Lung (tissue), 12 donors: Measurements from ENCODE around the gene FNDC11. TPM values are rescaled to one million over a fixed set of nuclear protein-coding genes. Genes with fewer than 3 reads are reported as not detected.

Experiments used
- ATAC-seq: fragments of 200-7000 bp; cut with Tn5 transposase; one replicate; pipeline ENCODE4 v1.9.1; 2020; ENCODE audit warnings: moderate number of reproducible peaks; ENCODE audit not compliant: insufficient read depth, low FRiP score
- DNase-seq, 3 donors: peaks; one replicate each; pipeline ENCODE4 v3.0.0-alpha.2; 2013 to 2017
- H3K27ac ChIP-seq, 2 donors: one replicate each; pipeline ENCODE4 v1.5.1; 2013; ENCODE audit warnings: mild to moderate bottlenecking in 2 of 2, moderate library complexity in 2 of 2, control low read depth in 1 of 2, inconsistent platforms in 1 of 2, low read depth in 1 of 2, low read length in 1 of 2
- H3K27me3 ChIP-seq, 3 donors: one replicate each; pipeline ENCODE4 v1.5.1; 2013; ENCODE audit warnings: low read length in 2 of 3; ENCODE audit not compliant: control insufficient read depth in 3 of 3, insufficient read depth in 3 of 3
- H3K36me3 ChIP-seq, 4 donors: one replicate each; pipeline ENCODE4 v1.5.1; 2013; ENCODE audit warnings: low read length in 4 of 4, mild to moderate bottlenecking in 1 of 4, moderate library complexity in 1 of 4; ENCODE audit not compliant: control insufficient read depth in 4 of 4, insufficient read depth in 4 of 4
- H3K4me1 ChIP-seq, 5 donors: one replicate each; pipeline ENCODE4 v1.5.1; 2013; ENCODE audit warnings: low read length in 5 of 5, mild to moderate bottlenecking in 2 of 5, moderate library complexity in 1 of 5; ENCODE audit not compliant: control insufficient read depth in 5 of 5, insufficient read depth in 5 of 5
- H3K4me3 ChIP-seq: one replicate; pipeline ENCODE4 v1.5.1; 2013; ENCODE audit warnings: mild to moderate bottlenecking, control low read depth, moderate library complexity
- H3K9ac ChIP-seq, 2 donors: one replicate each; pipeline ENCODE4 v1.5.1; 2013; ENCODE audit warnings: low read length in 2 of 2, control low read depth in 1 of 2; ENCODE audit not compliant: insufficient read depth in 1 of 2
- H3K9me3 ChIP-seq, 4 donors: one replicate each; pipeline ENCODE4 v1.5.1; 2013; ENCODE audit warnings: low read length in 3 of 4, mild to moderate bottlenecking in 1 of 4, moderate library complexity in 1 of 4; ENCODE audit not compliant: control insufficient read depth in 4 of 4, insufficient read depth in 3 of 4
- CTCF ChIP-seq: IDR thresholded peaks from 2 replicates; pipeline ENCODE4 v1.5.1; 2012; ENCODE audit warnings: mild to moderate bottlenecking; ENCODE audit errors: control extremely low read depth, extremely low read depth
- WGBS, 2 donors: extraction: QIAGEN DNeasy Blood & Tissue Kit; methylation state at CpG; one replicate each; pipeline ENCODE4 v1.1.7; 2013; 5-methylcytosine and 5-hydroxymethylcytosine counted together
- polyA plus RNA-seq, 2 donors: library from polyadenylated mRNA; stranded (reverse); fragments of 200-250 nt; gene quantifications; one replicate each; pipeline ENCODE4 v1.2.1, GENCODE V29; 2013
- total RNA-seq, 2 donors: library from RNA; depleted of rRNA in 1 of 2; stranded (reverse); fragments of >200 nt in 1 of 2; gene quantifications; one replicate each; pipeline ENCODE4 v1.2.1, GENCODE V29; 2014 to 2021
- donor health status: control.
- donor health status: control.
- donor health status: Bipolar disorder and iron deficiency.
- donor health status: healthy.
- donor health status: DM: yes; HTN: yes; CAD: no.

The FNDC11 gene
- total and polyA plus RNA-seq, 4 donors: 1.0 to 3.2 (median 2.3) TPM

DNA sequence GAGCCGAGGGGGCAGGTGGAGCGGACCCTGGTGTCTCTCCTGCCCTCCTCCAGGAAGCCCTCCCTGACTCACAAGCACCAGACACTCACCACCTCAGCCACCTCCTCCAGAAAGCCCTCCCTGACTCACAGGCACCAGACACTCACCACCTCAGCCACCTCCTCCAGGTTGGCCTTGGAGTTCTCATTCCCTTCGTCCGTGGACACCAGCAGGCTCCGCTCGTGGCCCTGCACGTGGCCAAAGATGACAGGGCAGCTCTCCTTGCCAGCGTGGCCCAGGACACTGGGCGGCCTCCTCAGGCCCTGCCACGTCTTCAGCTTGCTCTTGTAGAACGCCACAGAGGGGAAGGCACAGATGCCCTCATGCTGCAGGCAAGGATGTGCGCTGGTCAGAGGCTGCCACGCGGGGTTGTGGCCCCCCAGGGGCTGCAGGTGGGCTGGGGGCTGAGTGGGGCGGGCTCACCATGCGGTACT, 6.4 kb downstream of the FNDC11 start:
- no peak for TF ChIP-seq CTCF
- Histone ChIP-seq H3K9me3 (peaks cover 0 to 4% (median 0%) of the 10 kb centered on the region in 4 donors), H3K36me3 (peaks cover 3 to 64% (median 6%) of the 10 kb centered on the region in 4 donors), H3K4me1 (no peaks in the 10 kb centered on the region), H3K27ac (no peak overlapping the region), H3K9ac (no peak overlapping the region), H3K4me3 (no peak overlapping the region), H3K27me3 (no peaks in the 10 kb centered on the region)
- ATAC-seq: no peak
- WGBS, 2 donors: 97% methylated on average over 16 of the region's 16 CpGs
- DNase-seq: no peak

DNA sequence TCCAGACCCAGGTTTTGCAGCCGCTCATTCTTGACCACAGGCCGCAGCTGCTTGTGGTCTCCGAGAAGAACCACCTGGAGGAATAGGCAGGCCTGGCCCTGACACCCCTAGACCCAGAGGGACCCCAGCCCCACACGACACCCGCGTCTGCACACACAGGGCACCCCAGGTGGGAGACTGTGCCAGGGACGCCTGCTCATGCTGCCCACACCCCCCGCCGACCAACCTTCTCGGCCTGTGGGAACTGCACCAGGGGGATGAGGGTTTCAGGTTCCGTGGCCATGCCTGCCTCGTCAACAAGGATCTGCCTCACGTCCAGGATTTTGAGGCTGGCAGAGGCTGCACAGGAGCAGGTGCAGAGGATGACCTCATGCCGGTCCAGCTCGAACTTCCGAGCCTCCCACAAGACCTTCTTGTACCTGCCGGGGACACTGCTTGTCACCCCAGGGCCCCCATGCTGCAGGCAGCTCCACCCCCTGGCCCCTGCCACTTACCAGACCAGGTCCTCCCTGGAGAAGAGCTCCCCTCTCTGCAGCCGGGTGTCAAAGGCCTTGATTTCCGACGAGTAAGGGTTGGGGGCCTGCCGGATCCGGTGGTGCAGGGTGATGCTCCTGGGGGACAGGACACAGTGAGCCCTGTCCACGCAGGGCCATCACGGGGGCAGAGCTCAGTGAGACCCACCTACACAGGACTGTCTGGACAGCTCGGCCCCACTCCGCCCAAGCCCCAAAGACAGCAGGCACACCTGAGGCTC, 7.1 kb downstream of the FNDC11 start:
- ATAC-seq: no peak
- no peaks in the 10 kb centered on the region for H3K4me1 ChIP-seq
- no peaks in the 10 kb centered on the region for H3K27me3 ChIP-seq
- no peak for DNase-seq
- TF ChIP-seq CTCF: no peak
- no peak overlapping the region for H3K27ac ChIP-seq
- no peak overlapping the region for H3K9ac ChIP-seq
- no peak overlapping the region for H3K4me3 ChIP-seq
- 96% methylated on average over 26 of the region's 26 CpGs for WGBS, 2 donors
- peaks cover 3 to 71% (median 6%) of the 10 kb centered on the region in 4 donors for H3K36me3 ChIP-seq
- H3K9me3 ChIP-seq: peaks cover 0 to 8% (median 0%) of the 10 kb centered on the region in 4 donors

DNA sequence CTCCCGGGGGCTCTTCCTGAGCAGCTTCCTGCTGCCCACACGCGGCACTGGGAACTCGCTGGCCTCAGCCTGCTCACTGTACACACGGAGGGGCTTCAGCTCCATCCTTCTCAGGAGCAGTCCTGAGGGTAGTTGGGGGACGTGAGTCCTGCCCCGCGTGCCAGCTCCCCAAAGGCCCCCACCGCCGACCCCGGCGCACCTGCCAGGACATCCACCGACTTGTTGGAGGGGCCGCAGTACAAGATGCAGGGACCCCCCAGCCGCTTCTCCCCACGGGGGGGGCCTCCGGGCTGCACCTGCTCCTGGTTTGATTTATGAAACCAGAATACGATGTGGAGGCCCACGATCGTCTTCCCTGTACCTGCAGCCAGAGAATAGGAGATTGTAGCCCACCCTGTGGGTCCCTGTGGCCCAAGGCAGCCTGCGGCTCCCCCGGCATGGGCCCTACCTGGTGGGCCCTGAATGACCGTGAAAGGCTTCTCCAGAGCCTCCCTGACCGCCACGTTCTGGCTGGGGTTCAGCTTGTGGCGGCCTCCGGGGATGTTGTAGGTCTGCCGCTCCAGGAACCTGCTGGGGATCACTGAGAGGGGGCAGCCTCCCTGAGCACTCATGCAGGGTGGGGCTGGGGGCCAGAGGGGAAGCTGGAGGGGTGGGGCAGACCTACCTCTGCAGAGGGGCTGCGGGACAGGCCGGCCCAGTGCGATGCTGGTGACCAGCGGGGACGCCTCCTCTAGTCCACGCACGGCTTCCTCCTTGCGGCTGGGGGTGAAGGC, 7.9 kb downstream of the FNDC11 start:
- no peaks in the 10 kb centered on the region for H3K4me1 ChIP-seq
- WGBS, 2 donors: 91 to 93% methylated on average over 36 of the region's 36 CpGs
- no peak for TF ChIP-seq CTCF
- H3K27ac ChIP-seq: no peak overlapping the region
- ATAC-seq (no peak), DNase-seq (no peak)
- H3K9ac ChIP-seq: no peak overlapping the region
- H3K9me3 ChIP-seq: peaks cover 0 to 8% (median 0%) of the 10 kb centered on the region in 4 donors
- H3K36me3 ChIP-seq: peaks cover 3 to 79% (median 6%) of the 10 kb centered on the region in 4 donors
- no peaks in the 10 kb centered on the region for H3K27me3 ChIP-seq
- no peak overlapping the region for H3K4me3 ChIP-seq
